Activated naive CD8-positive, alpha-beta T cell treated with anti-CD3 and anti-CD28 coated beads, Interleukin-2, amount 50 U/mL, for 16 hours (primary cell): ENCODE data around the gene POU2F3.

Experiments
- DNase-seq: peaks from one replicate; pipeline ENCODE4 v3.0.0-alpha.2; 2020; ENCODE audit warnings: low read depth, low spot score

POU2F3 gene

DNA sequence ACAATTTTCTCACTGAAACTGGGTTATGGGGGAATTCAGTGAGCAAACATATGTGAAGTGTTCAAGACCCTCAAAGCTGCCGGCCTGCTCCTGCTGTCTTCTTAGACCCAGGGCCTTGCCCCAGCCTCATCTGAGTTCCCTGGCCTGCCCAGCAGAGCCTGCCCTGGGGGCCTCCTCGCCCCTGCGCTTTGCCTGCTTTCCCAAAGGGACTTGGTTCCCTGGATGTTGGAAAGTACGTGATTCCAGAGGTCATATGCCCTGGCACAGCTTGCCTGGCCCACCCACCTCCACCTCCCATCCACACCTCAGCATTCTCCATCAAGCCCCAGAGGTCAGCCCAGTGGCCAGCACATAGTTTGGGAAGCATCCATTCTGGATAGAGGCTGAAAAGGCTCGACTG lies 13.7 kb upstream of the POU2F3 start:
- DNase-seq, result no peak

DNA sequence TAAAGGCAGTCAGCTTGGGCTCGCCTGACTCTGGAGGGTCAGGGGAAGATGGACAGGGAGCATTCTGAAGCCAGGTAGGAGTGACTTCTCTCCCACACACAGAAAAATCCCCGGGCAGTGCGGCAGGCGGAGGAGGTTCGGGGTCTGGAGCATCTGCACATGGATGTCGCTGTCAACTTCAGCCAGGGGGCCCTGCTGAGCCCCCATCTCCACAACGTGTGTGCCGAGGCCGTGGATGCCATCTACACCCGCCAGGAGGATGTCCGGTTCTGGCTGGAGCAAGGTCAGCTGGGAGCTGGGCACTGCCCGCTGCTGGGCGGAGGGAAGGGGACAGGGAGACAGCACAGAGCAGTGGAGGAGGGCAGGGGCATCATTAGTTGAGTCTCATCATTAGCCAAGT lies 13.2 kb upstream of the POU2F3 start:
- no peak for DNase-seq

DNA sequence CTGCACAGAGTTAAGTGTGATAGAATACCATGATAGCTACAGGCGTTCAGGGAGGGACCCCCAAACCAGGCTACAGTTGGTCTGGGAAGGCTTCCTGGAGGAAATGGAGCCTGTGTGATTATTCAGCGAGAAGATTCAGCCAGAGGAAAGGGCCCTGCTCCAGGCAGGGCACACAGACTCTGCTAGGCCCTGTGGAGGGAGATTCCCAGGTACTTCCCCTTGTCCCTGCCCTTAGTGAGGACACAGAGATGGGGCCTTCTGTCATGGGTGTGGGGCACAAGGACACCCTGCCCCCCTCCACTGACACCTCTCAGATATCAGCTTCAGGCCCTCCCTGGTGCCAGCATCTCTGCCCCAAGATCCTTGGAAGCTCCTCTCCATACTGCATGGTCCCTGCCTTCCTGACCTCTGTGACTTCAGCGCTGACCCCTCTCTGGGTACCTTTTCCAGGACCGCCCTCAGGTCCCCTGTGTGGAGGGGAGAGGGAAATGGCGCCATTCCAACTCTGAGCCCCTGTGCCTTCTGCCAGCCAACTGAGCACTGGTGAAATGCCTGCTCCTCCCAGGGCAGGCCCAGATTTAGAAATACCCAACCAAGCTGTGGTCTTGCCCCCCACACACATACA lies 12.6 kb upstream of the POU2F3 start:
- DNase-seq, result no peak

GRCh38 chr11:120228794-120229384 lies 11.1 kb upstream of the POU2F3 start:
- no peak for DNase-seq

DNA sequence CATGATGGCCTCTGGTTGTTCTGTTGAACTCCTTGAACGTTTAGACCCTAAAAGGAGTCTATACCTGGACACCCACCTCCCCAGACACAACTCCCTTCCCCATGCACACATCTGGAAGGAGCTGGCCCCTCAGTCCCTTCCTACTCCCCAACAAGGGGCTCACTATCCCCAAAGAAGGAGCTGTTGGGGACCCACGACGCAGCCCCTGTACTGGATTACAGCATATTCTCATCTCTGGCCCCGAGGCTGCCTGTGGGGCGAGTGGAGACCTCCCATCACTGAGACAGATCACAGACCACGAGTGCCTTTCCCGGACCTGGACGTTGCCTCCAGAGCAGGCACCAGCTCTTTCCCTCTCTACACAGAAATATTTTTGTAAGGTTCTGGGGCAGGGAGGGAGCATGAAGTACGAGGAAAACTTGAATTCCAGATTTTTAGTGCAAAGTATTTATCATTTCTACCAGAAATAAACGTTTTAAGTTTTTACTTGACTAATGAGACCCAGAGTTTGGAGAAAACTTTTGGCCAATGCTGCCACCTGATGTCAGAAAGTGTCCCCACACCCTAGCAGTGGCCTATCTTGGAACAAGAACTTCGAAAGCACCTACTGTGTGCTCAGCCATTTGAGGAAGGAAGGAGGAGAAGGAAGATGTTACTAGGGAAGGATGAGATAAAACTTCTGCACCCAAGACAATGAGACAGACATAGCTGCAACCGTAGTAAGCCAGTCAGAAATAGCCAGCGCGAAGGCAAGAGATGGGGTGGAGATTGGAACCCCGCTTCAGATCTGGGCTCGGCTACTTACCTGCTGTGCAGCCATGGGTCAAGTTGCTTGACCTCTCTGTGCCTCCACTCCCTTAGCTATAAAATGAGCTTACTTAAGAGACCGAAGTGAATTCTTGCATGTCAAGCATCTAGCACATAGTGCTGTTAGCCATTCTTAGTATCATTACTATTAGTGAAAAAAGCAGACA lies 10.2 kb upstream of the POU2F3 start:
- DNase-seq, result no peak

- no peak for DNase-seq
These were observed 9.4 kb upstream of the POU2F3 start for GRCh38 chr11:120230433-120231071.

GRCh38 chr11:120231963-120232362 lies 8.0 kb upstream of the POU2F3 start:
- no peak for DNase-seq

DNA sequence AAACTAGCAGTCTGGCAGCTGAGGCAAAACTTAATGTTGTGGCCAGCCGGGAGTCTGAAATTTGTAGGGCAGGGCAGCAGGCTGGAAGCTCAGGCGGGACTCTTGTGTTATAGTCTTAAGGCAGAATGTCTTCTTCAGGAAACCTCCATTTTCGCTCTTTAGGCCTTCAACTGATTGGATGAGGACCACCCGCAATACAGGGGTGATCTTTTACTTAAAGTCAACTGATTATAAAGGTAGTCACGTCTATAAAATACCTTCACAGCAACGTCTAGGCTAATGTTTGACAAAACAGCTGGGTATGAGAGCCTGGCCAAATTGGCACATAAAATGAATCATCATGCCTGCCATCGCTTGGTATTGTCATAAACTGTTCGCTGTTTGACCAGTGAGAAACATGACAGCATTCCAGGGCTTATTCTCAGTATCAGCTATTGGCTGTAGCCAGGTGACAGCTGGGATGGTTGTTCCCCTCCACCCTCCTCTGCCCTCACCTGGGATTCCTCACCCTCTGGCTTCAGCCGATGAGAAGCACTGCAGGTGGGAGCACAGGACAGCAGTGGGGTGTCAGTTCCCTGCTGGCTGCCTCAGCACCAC lies 6.6 kb upstream of the POU2F3 start:
- no peak for DNase-seq

- DNase-seq, result peak; percentile 27
These were observed 4.8 kb upstream of the POU2F3 start for GRCh38 chr11:120235024-120235628.

DNA sequence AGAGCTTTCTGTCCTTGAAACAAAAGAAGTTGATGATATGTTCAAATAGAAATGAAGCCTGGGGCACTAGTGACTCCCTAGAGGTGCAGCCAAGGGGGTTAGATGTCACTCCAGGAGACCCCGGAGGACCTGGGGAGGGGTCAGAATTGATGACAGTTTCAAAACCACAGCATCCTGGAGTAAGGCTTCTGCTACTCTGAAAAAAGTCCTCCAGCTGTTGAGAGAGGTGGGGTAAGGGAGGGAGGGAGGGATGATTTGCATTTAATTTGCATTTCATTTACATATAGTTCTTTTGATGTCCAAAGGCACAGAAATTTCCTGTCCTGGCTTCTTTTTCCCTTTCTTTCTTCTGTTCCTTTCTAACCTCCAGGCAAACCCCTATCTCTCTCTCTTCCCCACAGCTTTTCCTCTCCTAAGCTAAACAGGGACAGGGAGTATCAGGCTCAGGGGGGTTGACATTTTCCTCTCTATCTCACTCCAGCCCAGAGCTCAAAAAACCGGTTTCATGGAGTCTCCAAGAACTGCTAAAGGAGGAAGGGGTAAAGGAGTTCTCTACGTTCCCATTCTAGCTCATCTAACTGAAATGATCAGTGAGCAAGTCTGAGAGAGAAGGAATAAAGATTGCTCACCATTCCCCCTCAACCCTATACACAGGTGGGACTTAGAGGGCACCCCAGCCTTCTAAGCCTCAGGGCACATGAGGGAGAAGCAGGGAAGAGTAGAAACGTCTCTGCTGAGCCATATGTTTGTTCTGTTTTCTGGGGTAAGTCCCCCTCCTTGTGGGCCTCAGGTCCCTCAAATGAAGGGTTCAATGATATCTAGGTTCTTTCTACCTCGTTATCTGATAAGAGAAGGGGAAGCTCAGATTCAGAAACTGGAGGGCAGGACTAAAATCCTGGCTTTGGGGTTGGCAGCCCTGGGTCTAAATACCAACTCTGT lies 3.5 kb upstream of the POU2F3 start:
- DNase-seq, result no peak

DNA sequence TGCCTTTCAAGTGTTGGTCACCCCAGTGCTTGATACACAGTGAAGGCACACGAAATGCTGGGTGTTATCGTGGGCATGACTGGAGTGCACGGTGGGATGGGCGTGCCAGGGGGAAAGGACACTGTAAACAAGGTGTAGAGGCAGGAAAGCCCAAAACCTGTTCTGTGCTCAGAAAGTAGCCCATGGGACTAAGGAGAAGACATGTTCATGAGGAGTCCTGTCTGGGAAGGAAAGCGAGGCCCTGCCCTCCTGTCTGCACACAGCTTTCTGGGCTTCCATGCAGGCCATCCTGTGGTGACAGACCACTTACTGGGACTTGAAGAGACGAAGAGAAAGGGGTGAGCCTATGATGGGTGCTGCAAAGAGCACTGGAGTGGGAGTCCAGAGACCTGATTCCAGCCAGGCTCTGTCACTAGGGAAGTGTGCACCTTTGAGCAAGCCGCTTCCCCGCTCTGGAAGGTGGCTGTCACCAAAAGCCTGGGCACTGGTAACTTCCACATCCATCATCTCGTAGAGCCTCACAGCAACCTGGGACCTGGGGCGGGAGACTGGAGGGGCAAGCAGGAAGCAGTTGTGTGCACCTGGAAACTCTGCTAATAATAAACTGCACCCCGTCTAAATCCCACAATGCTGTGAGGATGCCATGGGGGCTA lies 846 bp upstream of the POU2F3 start:
- no peak for DNase-seq

GRCh38 chr11:120240866-120241265 lies 926 bp downstream of the POU2F3 start:
- no peak for DNase-seq

GRCh38 chr11:120241277-120241676 lies 1.3 kb downstream of the POU2F3 start:
- no peak for DNase-seq

- no peak for DNase-seq
These were observed 3.3 kb downstream of the POU2F3 start for GRCh38 chr11:120243221-120243620.

- DNase-seq, result no peak
These were observed 4.8 kb downstream of the POU2F3 start for GRCh38 chr11:120244476-120245365.

GRCh38 chr11:120245434-120245833 lies 5.5 kb downstream of the POU2F3 start:
- DNase-seq, result no peak

DNA sequence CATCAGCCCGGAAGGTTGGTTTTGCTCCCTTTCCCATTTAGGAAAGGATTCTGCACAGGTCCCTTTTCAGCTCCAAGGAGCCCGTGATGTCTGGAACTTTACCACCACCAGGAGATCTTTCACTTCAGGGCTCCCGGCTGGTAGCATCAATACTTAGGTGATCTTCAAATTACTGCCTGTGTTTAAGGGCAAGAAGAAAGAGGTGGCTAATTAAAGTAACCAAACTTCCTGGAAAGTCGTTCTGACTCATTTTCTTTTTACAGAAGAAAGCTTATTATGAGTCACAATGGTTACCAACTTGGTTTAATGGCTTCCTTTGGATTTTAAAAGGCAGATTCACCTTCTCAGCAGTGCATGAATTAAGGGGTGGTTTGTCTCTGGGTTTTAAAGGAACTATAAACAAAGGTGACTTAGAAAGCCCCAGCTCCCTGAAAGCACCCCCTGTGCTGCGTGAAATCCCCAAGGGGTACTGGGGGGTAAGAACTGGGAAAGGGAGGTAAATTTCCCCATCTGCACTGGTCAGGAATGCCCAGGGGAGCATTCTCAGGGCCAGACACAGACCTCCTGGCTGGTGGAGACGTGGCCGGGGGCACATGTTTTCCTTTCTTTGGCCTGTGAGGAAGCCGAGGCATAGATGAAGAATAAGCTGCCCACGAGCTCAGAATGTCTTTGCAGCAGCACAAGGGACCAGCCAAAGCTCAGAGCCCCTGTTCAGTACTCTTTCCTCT lies 8.8 kb downstream of the POU2F3 start:
- DNase-seq, result no peak
